Uterus (tissue), 4 donors: Measurements from ENCODE around the gene C11orf86. TPM values are rescaled to one million over a fixed set of nuclear protein-coding genes. Genes with fewer than 3 reads are reported as not detected.

Experiments
- DNase-seq, 2 donors: peaks; one replicate each; pipeline ENCODE4 v3.0.0-alpha.2; 2019 to 2020
- H3K27ac ChIP-seq, 2 donors: fragments of 200-600 bp; sonication (generic); 1 replicate in 1 of 2; 2 replicates in 1 of 2; pipeline ENCODE4 v1.5.1; 2016 to 2018
- H3K27me3 ChIP-seq, 2 donors: fragments of 200-600 bp; sonication (generic); one replicate each; pipeline ENCODE4 v1.5.1; 2018 to 2019; ENCODE audit warnings: control low read depth in 1 of 2
- H3K36me3 ChIP-seq, 2 donors: fragments of 200-600 bp; sonication (generic); one replicate each; pipeline ENCODE4 v1.5.1; 2019; ENCODE audit warnings: control low read depth in 1 of 2
- H3K4me1 ChIP-seq, 2 donors: fragments of 200-600 bp; sonication (generic); one replicate each; pipeline ENCODE4 v1.5.1; 2018 to 2019; ENCODE audit warnings: control low read depth in 1 of 2
- H3K4me3 ChIP-seq, 2 donors: fragments of 200-600 bp; sonication (generic); 1 replicate in 1 of 2; 2 replicates in 1 of 2; pipeline ENCODE4 v1.5.1; 2018 to 2019; ENCODE audit warnings: mild to moderate bottlenecking in 1 of 2
- H3K9me3 ChIP-seq, 2 donors: fragments of 200-600 bp; sonication (generic); one replicate each; pipeline ENCODE4 v1.5.1; 2019; ENCODE audit warnings: control low read depth in 1 of 2
- CTCF ChIP-seq, 4 experiments: fragments of 200-600 bp in 2 of 4; fragments of 450-650 bp in 2 of 4; sonication (generic) in 2 of 4; IDR thresholded peaks; one replicate each; pipeline ENCODE4 v1.5.1; 2016 to 2019; ENCODE audit warnings: antibody characterized with exemption in 4 of 4, mild to moderate bottlenecking in 2 of 4, moderate library complexity in 1 of 4
- POLR2A ChIP-seq, 2 donors: fragments of 450-650 bp; IDR thresholded peaks; one replicate each; pipeline ENCODE4 v1.6.1; 2016; ENCODE audit warnings: antibody characterized with exemption in 2 of 2, mild to moderate bottlenecking in 1 of 2, moderate library complexity in 1 of 2
- intact Hi-C: fragments of 100-400 bp; cut with DNase I; formaldehyde crosslinking; loops from one replicate; pipeline ENCODE4 v1.15.1; 2023; ENCODE audit warnings: low total_unique reads
- total RNA-seq, 4 donors: library from RNA; depleted of rRNA in 3 of 4; stranded (reverse); fragments of >200 nt in 3 of 4; gene quantifications; one replicate each; pipeline versions ENCODE4 v1.1.0 to v1.2.4, GENCODE V29; 2014 to 2023
- donor health status: DM: yes; HTN: yes; CAD: no.

C11orf86 gene
- total RNA-seq, 4 donors from 2014 or later = not detected

- H3K9me3 ChIP-seq = no peaks in the 10 kb centered on the region
- H3K27ac ChIP-seq = no peak overlapping the region
- intact Hi-C loops = no loop called here
- no peaks in the 10 kb centered on the region for H3K36me3 ChIP-seq
- DNase-seq = no peak
- TF ChIP-seq POLR2A (IDR thresholded peaks at IDR 0.05) (no peak), CTCF (IDR thresholded peaks at IDR 0.05) (no peak)
- H3K4me1 ChIP-seq = no peaks in the 10 kb centered on the region
- H3K27me3 ChIP-seq = no peaks in the 10 kb centered on the region
- H3K4me3 ChIP-seq = no peak overlapping the region
Observed at GRCh38 chr11:66936311-66936711, 38.8 kb upstream of the C11orf86 start.

- Histone ChIP-seq H3K27ac (no peak overlapping the region), H3K4me3 (no peak overlapping the region), H3K36me3 (no peaks in the 10 kb centered on the region), H3K9me3 (no peaks in the 10 kb centered on the region), H3K4me1 (no peaks in the 10 kb centered on the region), H3K27me3 (no peaks in the 10 kb centered on the region)
- no peak for TF ChIP-seq POLR2A (IDR thresholded peaks at IDR 0.05)
- DNase-seq = no peak
- intact Hi-C loops = no loop called here
Observed at GRCh38 chr11:66937193-66937733, 37.8 kb upstream of the C11orf86 start.

- H3K4me3 ChIP-seq = no peak overlapping the region
- intact Hi-C loops = no loop called here
- no peak for DNase-seq
- H3K4me1 ChIP-seq = no peaks in the 10 kb centered on the region
- no peak for TF ChIP-seq CTCF (IDR thresholded peaks at IDR 0.05)
- TF ChIP-seq POLR2A (IDR thresholded peaks at IDR 0.05) = no peak
- H3K27me3 ChIP-seq = no peaks in the 10 kb centered on the region
- no peaks in the 10 kb centered on the region for H3K36me3 ChIP-seq
- no peak overlapping the region for H3K27ac ChIP-seq
- H3K9me3 ChIP-seq = no peaks in the 10 kb centered on the region
Observed at GRCh38 chr11:66938582-66939135, 36.4 kb upstream of the C11orf86 start.

GRCh38 chr11:66950112-66950535 is 25.0 kb upstream of the C11orf86 start:
- Histone ChIP-seq H3K36me3 (no peaks in the 10 kb centered on the region), H3K27me3 (no peaks in the 10 kb centered on the region), H3K4me1 (no peaks in the 10 kb centered on the region), H3K27ac (no peak overlapping the region), H3K9me3 (no peaks in the 10 kb centered on the region), H3K4me3 (no peak overlapping the region)
- TF ChIP-seq POLR2A (IDR thresholded peaks at IDR 0.05) = no peak
- TF ChIP-seq CTCF (IDR thresholded peaks at IDR 0.05) = no peak
- intact Hi-C loops = no loop called here
- peak in 1 of 2 donors; percentile 25 for DNase-seq

GRCh38 chr11:66951135-66951534 is 24.0 kb upstream of the C11orf86 start:
- H3K27me3 ChIP-seq = no peaks in the 10 kb centered on the region
- H3K36me3 ChIP-seq = no peaks in the 10 kb centered on the region
- no peak for TF ChIP-seq POLR2A (IDR thresholded peaks at IDR 0.05)
- TF ChIP-seq CTCF (IDR thresholded peaks at IDR 0.05) = no peak
- intact Hi-C loops = no loop called here
- H3K4me3 ChIP-seq = no peak overlapping the region
- no peak overlapping the region for H3K27ac ChIP-seq
- no peaks in the 10 kb centered on the region for H3K4me1 ChIP-seq
- H3K9me3 ChIP-seq = no peaks in the 10 kb centered on the region
- DNase-seq = no peak
